ENCODE data around the gene RPL19. TPM values are rescaled to one million over a fixed set of nuclear protein-coding genes. Genes with fewer than 3 reads are reported as not detected.

RPL19 gene
- total and polyA plus RNA-seq, 8 donors, result 925 to 1,714 (median 1,229) TPM

DNA sequence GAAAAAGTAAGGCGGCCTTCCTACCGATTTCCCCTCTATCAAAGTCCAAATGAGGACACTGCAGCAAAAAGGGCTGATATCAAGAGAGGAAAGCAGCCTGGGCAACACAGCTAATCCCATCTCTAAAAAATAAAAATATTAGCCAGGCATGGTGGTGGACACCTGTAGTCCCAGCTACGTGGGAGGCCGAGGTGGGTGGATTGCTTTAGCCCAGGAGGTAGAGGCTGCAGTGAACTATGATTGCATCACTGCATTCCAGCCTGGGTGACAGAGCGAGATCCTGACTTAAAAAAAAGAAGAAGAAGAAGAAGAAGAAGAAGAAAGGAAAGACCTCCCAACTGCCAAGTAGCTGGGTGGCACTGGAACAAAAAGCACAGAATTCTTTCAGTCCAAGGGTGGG lies 17.0 kb upstream of the RPL19 start:
- TF ChIP-seq, protein P1, sequence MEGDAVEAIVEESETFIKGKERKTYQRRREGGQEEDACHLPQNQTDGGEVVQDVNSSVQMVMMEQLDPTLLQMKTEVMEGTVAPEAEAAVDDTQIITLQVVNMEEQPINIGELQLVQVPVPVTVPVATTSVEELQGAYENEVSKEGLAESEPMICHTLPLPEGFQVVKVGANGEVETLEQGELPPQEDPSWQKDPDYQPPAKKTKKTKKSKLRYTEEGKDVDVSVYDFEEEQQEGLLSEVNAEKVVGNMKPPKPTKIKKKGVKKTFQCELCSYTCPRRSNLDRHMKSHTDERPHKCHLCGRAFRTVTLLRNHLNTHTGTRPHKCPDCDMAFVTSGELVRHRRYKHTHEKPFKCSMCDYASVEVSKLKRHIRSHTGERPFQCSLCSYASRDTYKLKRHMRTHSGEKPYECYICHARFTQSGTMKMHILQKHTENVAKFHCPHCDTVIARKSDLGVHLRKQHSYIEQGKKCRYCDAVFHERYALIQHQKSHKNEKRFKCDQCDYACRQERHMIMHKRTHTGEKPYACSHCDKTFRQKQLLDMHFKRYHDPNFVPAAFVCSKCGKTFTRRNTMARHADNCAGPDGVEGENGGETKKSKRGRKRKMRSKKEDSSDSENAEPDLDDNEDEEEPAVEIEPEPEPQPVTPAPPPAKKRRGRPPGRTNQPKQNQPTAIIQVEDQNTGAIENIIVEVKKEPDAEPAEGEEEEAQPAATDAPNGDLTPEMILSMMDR (IDR thresholded peaks at IDR 0.05), result no peak
- intact Hi-C loops (cut with DNase I), result no loop called here
- no peak for ATAC-seq
- 93 to 94% methylated on average over 5 of the region's 5 CpGs for WGBS, 2 donors
- H3K4me1 ChIP-seq, result no peaks in the 10 kb centered on the region
- FAIRE-seq, result no peak
- H3K9me3 ChIP-seq, result no peaks in the 10 kb centered on the region
- DNase-seq, result no peak
- no peaks in the 10 kb centered on the region for H3K36me3 ChIP-seq
- no peak overlapping the region for H3K4me3 ChIP-seq
- H3K27me3 ChIP-seq, result no peaks in the 10 kb centered on the region
- H3K27ac ChIP-seq, result no peak overlapping the region

DNA sequence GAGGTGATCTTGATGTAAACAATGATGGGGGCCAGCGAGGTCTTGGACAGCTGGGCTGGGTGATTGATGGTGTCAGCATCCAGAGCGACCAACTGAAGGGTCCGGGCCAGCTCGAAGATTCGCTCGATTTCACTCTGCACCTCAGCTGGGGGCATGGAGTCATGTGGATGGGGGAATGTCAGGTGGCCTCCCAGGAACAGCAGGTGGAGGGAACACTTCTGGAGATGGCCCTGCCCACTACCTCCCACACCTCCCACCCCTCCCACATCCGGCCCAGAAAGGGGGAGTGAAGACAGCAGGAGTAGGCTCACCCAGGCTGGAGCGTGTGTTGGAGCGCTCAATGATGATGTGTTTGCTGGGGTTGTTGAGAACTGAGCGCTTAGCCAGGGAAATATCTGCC lies 16.4 kb upstream of the RPL19 start:
- DNase-seq (no peak), ATAC-seq (no peak), FAIRE-seq (no peak)
- no peak overlapping the region for H3K27ac ChIP-seq
- H3K9me3 ChIP-seq, result no peaks in the 10 kb centered on the region
- TF ChIP-seq, protein P1 (IDR thresholded peaks at IDR 0.05), result no peak
- no peaks in the 10 kb centered on the region for H3K36me3 ChIP-seq
- WGBS, 2 donors, result 87 to 90% methylated on average over 10 of the region's 10 CpGs
- H3K4me3 ChIP-seq, result no peak overlapping the region
- no peaks in the 10 kb centered on the region for H3K27me3 ChIP-seq
- intact Hi-C loops (cut with DNase I), result no loop called here
- no peaks in the 10 kb centered on the region for H3K4me1 ChIP-seq

DNA sequence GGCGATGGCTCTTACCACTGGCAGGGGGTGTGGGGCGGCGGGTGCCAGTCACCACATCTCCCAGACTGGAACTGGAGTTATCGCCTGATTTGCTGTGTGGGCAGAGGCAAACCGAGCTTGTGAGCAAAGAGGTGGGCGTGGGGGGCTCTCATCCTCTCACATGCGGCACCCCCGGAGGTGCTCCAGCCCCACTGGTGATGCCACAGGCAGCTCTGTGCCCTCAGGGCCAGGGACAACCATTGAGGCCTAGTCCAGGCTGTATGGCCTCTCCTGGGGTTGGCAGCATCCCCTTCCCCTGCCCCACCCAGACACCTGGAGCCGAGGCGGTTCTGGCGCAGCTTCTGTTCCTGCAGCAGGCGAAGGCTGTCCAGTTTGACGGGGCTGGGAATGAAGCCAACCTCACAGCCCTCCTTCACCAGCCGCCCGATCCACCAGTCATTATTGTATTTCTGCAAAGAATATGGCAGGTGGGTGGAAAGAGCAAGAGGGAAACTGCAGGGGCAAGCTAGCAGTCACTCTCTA lies 13.5 kb upstream of the RPL19 start:
- Histone ChIP-seq H3K4me1 (no peaks in the 10 kb centered on the region), H3K36me3 (no peaks in the 10 kb centered on the region), H3K27ac (no peak overlapping the region), H3K9me3 (no peaks in the 10 kb centered on the region), H3K27me3 (no peaks in the 10 kb centered on the region), H3K4me3 (no peak overlapping the region)
- intact Hi-C loops (cut with DNase I), result no loop called here
- FAIRE-seq, result no peak
- TF ChIP-seq, protein P1 (IDR thresholded peaks at IDR 0.05), result no peak
- DNase-seq, result no peak
- WGBS, 2 donors, result 85% methylated on average over 15 of the region's 15 CpGs
- ATAC-seq, result no peak

DNA sequence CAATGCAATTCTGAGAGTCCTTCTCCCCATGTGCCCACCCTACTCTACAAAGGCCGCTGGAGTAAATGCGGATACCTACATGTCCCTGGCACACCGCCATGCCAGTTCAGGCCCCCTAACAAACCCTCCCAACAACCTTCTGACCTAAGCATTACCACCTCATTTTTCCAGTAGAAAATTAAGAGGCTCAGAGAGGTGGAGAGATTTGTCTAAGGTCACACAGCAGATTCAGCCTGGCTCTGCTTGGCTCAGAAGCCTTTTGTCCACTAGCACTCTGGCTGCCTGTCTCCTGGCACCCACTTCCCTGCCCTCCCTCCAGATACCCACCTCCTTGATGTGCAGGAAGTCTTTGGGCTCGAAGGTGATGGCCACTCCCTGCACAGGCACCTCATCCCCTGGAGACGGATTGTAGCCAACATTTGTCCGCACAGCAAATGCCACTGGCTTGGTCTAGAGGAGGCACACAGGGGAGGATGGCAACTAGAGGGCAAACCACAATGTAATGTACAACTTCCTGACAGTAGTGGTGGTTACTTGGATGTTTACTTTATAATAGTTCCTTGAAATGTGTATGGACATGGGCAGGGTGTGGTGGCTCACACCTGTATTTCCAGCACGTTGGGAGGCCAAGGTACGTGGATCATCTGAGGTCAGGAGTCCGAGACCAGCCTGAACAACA lies 12.8 kb upstream of the RPL19 start:
- no peaks in the 10 kb centered on the region for H3K9me3 ChIP-seq
- intact Hi-C loops (cut with DNase I), result no loop called here
- 92 to 97% methylated on average over 9 of the region's 9 CpGs for WGBS, 2 donors
- no peak for FAIRE-seq
- no peak for DNase-seq
- no peaks in the 10 kb centered on the region for H3K4me1 ChIP-seq
- no peaks in the 10 kb centered on the region for H3K27me3 ChIP-seq
- TF ChIP-seq, protein P1 (IDR thresholded peaks at IDR 0.05), result no peak
- no peak overlapping the region for H3K4me3 ChIP-seq
- no peak overlapping the region for H3K27ac ChIP-seq
- H3K36me3 ChIP-seq, result no peaks in the 10 kb centered on the region
- no peak for ATAC-seq

DNA sequence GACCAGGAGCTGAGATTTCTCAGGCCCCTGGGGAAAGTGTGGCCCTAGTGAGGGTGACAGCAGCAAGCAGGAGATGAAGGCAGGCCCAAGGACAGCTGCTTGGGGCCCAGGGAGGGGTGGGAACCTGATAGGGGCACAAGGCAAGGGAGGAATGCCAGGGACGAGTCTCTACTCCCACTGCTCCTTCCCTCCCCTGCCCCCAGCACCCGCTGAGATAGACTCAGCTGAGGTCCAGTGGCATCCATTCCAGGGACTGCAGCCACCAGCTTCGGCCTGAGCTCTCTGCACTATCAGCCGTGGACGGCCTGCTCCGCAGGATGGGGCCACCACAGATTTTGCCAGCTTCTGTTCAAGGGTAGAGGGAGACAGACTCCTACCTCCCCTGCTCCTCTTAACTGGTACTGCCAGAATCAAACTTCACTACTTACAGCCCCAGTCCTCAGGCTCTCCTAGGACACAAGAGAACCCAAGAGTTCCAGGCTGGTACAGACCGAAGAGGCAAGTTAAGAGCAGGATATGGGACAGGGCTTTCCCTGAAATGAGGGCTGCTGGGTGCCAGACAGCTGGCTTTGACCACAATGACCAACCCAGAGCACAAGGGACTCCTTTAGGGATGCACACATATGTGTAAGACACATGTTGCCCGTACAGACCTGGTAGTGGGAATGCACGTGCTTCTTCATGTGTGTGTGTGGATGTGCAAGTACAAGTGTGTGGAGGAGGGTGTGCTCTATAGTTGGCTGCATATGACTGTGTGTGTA lies 8.2 kb upstream of the RPL19 start:
- no peak for ATAC-seq

More for the DNA sequence above, 8.2 kb upstream of the RPL19 start:
- WGBS, 2 donors, result 86 to 88% methylated on average over 9 of the region's 9 CpGs
- no peak overlapping the region for H3K27ac ChIP-seq
- H3K4me1 ChIP-seq, result no peaks in the 10 kb centered on the region
- H3K27me3 ChIP-seq, result no peaks in the 10 kb centered on the region
- FAIRE-seq (no peak), DNase-seq (no peak)
- TF ChIP-seq, protein P1 (IDR thresholded peaks at IDR 0.05), result no peak
- no peak overlapping the region for H3K4me3 ChIP-seq
- no peaks in the 10 kb centered on the region for H3K9me3 ChIP-seq
- no peaks in the 10 kb centered on the region for H3K36me3 ChIP-seq
- intact Hi-C loops (cut with DNase I), result no loop called here
